Measurements from ENCODE around the gene ANKRD44.

Gene ANKRD44

DNA sequence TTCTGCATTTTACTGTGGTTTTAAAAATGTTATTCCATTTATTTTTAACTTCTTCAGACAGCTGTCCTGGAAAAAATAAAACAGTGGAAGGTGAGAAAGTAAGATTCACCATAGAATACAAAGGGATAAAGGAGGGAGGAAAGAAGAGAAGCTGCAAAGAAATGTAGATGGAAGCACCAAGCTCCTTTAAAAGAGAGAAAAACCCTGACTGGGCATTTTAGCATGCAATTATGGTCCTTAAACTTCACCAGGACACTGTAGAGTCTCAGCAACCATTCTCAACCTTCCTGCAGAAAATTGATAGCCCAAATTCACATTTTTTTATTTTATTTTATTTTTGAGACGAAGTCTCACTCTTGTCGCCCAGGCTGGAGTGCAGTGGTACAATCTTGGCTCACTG is 11.6 kb upstream of the ANKRD44 start:
- no peak for DNase-seq (ENCODE audit: low read depth)

DNA sequence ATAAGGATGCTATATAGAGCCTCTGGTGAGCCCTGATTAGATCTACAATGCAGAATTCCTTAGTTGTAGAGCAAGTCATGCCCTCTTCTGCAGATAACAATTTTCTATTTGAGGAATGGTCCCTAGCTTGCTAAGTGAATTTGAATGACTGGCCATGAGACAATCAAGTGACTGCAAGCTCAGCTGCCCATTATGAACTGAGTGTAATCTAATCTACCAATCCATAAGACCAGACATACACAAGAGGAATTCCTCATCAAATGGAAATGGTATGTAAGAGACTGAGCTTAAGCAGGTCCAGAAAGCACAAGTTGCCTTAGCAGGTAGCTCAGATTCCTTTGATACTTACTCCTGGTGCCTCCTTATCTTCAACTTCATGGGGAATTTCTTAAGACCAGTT is 4.8 kb upstream of the ANKRD44 start:
- DNase-seq (ENCODE audit: low read depth) = no peak

DNA sequence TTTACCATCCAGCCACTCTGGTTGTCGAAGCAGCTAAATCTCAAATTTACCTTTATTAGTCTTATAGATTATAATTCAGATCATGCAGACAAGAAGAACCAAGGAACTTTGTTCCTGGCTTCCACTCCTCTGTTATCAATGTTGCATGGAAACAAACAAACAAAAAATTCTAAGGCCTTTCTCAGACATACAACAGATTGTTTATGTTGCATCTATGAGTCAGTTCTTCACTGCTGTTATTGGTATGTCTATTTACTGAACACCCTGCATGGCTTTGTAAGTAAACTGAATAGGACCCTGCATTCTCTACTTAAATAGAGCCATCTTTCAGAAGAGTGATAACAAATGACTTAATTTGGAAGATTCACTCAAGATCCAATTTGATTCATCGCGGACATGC is 1.6 kb upstream of the ANKRD44 start:
- no peak for DNase-seq (ENCODE audit: low read depth)

DNA sequence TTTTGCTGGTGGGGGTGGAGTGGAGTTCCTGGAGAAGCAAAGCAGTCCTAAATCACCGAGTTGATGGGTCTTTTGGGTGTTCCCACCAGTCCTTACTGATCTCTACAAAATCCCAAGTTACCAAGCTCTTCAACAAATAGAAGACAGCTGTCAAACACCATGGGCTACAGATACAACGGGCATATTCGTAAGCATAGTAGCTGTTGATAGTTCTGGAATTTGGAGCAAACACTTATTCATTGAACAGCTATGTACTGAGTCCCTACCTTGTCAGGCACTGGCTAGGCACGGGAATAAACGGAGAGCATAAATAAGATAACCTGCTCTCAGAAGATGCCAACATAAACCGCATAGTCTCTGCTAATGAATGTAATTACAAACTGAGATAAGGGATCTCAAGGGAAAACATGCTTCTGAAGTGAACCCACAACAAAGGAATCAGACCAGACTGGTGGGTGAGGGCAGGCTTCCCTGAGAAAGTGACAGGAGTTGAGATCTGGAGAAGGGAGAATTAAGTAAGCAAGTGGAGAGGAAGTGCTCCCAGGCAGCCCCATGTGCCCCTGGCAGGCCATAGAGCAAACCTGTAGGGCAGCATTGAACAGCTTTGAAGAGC is 947 bp upstream of the ANKRD44 start:
- DNase-seq (ENCODE audit: low read depth) = no peak

DNA sequence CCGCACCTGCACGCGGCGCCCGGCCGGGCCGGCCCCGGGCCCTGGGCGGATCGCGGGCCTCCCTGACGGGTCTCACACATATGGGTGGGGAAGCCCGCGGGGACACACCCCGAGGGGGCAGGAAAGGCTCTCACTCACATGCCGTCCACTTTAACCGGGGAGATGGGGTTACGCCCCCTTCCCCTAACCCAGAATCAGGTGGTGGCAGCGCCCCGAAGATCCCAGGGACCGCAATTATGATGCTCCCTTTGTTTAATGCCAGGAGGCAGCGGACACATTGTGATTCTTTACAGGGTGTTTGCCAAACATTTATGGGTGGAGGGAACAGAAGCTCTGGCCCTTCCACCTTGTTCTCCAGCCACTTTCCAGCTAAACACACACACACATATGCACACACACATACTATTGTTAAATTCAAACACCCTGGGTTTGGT is 424 bp upstream of the ANKRD44 start:
- no peak for DNase-seq (ENCODE audit: low read depth)

DNA sequence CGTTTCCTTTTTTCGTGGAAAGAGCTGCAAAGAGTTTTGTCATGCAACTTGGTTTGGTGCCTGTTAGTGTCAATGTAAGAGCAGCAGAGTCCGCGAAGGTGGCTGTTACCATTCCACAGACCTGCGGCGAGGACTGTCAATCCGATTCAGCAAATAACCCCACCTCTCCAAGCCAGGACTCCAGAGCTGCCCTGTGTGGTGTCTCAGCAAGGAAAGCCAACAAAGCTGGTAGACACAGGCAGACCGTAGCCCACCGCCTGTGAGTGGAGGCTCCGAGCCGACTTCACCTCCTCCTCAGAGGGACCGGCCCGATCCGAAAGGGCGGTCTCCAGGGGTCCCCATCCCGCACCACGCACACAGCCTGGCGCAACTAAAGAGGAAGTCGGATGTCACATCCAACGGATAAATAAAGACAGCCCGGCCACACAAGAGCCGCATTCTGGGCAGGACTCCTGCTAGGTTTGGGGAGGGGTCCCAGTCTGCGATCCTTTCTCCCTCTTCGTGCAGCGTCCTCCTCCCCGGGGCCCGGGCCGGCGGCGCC is 819 bp downstream of the ANKRD44 start:
- DNase-seq (ENCODE audit: low read depth) = no peak

DNA sequence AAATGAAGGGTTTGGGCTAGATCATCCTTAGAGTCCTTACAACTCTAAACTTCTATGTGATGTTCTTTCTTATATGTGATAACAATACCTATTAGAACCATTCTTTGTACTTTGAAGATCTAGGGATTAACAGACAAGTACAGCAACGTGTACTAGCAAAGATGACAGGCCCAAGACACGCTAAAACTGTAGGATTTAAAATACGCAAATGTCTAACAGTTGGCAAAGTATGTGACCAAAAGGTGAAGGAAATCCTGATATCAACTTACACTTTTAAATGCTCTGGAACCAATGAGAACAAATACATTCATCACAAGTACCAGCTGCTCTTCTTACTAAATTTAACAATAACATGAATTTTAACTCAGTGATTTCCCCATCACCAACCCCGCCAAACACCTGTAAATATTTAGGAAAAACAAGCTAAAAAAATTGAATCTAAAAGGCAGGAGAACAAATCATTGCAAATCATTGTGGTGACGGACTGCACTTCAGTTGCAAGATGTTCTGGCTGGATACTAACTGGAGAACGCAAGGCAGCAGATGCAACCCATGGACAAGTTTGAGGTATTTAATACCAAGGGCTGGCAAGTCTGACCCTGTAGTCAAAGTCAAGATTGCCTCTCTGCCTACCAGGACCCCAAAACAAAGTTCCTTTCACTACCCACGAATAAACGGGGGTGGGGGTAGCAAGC is 1.4 kb downstream of the ANKRD44 start:
- no peak for DNase-seq (ENCODE audit: low read depth)

DNA sequence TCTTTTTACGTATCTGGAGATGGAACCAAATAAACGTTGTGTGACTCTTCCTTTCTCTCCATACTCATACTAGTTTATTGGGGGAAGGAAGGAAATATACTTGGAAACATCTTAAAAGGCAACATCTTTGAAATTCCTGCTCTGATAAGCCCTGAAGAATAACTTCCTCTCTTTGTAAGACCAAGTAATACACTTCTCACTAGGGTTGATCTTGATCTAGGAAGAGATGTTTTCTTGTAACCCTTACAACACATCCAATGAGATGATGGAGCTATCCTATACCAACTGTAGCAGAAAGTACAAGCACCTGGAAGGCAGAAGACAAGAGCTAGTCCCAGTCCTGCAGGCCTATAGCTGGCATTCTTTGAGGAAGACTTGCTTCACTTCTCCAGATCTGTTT is 2.0 kb downstream of the ANKRD44 start:
- no peak for DNase-seq (ENCODE audit: low read depth)

DNA sequence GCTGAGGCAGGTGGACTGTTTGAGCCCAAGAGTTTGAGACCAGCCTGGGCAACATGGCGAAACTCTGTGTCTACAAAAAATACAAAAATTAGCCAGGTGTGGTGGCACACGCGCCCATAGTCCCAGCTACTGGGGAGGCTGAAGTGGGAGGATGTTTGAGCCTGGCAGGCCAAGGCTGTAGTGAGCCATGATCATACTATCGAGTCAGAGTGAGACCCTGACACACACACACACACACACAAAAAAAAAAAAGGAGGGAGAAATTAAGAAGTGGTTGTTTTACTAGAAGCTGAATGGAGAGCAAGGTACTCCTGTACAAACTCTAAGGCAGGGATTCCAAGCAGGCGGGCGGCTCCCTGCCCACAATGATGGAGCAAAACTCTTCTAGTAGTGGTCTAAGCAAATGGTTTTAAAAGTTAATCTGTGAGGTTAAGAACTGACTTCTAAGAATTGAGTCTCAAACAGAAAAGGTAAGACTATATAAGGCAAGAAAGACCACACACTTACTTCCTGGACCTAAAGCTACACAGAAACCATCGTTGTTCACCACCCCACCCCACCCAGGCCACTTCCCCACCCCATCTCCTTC is 2.6 kb downstream of the ANKRD44 start:
- DNase-seq (ENCODE audit: low read depth) = no peak

DNA sequence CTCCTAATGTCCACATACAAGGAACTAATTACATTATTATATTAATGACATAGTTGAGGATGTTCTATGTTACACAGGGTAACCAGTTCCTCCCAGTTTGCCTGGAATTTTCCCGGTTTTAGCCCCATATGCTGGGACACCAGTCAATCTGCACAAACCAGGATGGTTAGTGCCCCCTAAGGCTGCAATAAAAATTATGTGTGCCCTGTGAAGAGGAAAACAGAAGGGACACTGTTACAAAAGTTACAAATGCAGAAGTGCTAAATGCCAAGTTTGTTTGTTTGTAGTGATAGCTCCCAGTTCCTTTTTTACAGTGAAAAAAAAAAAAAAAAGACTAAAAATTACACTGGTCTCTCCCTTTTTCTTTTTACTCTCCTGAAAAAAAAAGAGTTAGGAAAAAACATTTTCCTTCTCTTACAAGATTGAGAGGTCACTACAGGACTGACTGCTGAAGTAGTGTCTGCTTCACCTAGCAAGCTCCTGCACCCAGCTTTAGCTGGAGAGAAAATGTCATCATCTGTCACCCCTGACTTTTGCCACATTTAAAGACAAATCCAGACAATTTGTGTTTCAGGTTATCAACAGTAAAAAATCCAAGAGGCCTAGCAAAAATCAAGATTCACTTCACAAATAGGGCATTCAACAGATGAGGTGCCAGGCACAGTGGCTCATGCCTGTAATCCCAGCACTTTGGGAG is 3.2 kb downstream of the ANKRD44 start:
- DNase-seq (ENCODE audit: low read depth) = no peak

DNA sequence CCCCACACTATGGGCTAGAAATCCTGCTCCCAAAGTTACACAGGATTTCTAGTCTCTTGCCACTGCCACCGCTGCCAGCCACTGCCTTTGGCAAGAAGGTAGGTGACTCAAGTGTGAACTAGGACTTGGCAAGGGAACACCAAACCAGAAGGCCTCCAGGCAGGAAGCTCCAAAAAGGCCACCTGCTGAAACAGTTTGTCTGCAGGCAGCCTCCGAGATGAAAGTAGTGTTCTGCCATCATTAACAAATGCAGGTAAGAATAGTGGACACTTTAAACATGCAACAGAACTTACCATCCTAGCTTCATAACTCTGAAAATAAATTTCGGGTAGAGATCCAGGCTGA is 3.9 kb downstream of the ANKRD44 start:
- DNase-seq (ENCODE audit: low read depth) = no peak

DNA sequence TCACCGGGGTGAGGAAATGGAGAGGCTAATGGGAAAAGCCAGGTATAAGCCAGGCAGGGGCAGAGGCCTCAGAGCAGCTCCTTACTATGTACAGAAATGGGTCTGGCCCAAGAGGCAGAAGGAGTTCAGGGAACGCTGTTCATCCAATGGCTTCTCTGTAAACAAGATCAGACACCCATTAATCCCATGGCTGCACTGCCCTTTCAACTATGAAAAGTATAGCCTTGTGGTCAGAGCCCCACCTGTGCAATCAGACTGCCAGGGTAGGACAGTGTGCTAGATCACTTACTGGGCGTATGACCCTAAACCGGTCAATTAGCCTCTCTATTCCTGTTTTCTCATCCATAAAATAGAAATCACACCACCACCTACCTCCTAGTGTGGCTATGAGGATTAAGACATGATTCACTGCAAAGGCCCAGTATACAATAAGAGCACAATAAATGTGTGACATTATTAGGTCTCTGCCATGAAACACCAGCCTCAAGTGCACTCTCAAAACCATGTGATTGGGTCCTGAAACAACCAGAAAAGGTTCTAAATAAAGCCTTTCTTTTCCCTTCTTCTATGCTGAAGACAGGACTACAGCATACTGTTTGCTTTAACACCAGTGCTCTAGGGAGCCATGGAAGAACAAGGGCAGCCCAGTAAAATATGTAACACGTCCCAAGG is 4.4 kb downstream of the ANKRD44 start:
- no peak for DNase-seq (ENCODE audit: low read depth)

DNA sequence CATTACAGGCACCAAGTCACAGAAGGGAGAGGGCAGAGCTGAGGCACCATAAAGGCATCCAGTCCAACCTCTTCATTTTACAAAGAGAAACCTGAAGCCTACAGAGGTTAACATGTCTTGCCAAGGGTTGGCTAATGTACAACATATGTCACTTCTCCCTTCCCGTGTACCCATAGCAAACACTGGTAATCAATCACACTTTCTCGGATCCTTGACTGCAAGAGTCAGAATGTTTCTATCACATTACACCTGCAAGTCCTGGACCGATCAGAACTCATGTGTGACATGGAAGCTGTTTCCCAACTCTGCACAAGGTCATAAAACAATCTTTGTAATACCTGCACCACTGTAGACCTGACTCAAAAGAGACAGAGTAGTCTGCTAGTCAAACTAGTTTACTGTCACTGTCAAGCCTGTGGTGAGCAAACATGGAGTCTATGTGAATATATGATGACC is 6.0 kb downstream of the ANKRD44 start:
- no peak for DNase-seq (ENCODE audit: low read depth)

DNA sequence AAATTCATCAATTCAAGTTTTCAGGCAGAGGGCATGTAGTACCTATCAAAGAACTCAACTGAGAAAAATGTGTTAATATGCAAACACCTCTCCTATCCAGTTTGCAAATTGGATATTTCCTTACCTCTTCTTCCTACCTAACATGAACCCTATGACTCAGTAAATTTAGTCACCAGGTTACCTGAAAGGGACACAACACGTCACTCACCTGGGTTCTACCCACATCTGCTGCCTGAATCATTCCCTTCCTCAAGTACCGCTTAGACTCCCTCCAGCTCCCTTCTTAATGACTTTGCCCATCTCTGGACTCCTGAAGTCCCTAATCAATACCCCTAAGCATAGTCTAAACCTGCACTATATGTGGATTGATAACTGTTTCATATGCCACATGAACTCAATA is 10.4 kb downstream of the ANKRD44 start:
- DNase-seq (ENCODE audit: low read depth) = no peak

DNA sequence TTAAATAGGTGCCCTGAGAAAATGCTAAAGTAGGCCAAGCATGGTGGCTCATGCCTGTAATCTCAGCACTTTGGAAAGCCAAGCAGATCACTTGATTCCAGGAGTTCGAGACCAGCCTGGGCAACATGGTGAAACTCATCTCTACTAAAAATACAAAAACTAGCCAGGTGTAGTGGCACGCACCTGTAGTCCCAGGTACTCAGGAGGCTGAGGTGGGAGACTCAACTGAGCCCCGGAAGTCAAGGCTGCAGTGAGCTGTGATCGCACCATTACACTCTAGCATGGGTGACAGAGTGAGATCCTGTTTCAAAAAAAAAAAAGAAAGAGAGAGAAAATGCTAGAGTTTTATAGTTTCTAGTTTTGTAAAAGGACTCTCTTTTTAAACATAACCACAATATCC is 12.0 kb downstream of the ANKRD44 start:
- DNase-seq (ENCODE audit: low read depth) = no peak

DNA sequence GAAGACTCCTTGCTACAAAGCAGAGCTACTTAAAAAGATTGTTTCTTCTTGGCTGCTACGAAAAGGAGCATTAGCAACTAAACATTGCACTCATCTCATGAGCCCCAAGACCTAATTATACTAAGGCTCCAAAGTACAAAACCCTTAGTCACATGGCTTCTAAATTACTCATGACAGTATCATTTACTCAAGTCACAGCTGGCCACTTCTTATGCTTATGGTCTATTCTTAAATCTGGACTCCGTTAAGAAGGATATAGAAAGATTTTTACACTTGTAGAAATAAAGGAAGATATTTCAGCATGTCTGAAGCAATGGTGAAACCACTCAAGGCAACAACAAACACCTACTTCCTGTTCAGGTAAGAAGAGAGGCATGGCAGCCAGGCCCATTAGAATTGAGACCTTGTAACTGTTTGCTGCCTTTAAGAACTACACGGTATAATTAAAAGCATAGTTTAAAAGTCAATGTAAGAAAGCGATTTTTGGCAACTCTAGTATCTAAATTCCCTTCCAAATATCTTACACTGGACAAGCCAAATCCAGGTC is 12.7 kb downstream of the ANKRD44 start:
- no peak for DNase-seq (ENCODE audit: low read depth)

DNA sequence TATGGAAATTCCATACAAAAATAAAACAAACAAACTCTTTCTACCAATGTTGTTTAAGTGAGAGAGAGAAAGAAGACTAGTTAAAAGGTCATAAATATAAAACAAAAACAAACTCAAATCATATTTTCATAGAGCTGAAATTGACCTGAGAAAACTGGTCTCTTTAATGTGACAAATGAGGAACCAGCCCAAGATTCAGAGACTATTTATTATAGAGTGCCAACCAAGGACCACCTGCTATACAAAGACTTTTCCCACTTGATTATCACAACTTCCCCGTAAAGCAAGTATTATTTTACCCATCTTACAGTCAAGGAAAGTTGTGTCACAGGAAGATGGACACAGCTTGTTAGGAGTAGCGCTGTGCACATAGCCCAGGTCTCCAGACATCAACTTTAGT is 13.3 kb downstream of the ANKRD44 start:
- no peak for DNase-seq (ENCODE audit: low read depth)

DNA sequence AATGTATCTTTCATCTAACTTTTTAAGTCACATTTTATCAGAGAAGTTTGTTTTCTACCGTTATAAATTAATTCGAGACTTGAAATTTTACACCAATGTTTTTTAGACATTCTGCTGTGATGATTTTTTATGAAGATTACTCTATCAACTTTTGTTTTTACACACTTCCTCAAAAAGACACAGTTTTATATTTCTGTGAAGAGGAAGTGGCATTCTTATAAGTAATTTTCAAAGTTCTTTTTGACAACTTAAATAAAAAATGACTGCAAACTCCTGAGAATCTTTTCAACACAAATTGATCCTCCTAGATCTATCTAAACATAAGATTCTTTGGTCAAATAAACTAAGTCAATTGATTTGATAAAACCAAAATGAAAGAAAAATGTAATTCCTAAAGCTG is 13.7 kb downstream of the ANKRD44 start:
- no peak for DNase-seq (ENCODE audit: low read depth)

DNA sequence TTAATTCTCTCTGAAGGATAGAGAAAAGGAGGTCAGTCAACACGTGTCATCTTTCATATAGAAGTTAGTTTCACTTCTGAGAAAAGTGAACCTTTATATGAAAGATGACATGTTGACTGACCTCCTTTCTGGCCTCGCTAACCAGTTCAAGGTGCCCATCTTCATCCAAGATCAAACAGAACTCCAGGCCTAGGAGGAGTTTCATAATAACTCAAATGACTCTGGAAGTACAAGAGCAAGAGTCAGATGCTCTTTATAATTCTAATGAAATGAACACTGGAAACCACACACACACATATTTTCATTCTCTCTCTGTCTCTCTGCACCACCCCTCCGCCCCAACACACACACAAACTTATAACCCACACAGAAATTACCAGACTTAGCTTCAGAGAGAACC is 16.3 kb downstream of the ANKRD44 start:
- DNase-seq (ENCODE audit: low read depth) = no peak

DNA sequence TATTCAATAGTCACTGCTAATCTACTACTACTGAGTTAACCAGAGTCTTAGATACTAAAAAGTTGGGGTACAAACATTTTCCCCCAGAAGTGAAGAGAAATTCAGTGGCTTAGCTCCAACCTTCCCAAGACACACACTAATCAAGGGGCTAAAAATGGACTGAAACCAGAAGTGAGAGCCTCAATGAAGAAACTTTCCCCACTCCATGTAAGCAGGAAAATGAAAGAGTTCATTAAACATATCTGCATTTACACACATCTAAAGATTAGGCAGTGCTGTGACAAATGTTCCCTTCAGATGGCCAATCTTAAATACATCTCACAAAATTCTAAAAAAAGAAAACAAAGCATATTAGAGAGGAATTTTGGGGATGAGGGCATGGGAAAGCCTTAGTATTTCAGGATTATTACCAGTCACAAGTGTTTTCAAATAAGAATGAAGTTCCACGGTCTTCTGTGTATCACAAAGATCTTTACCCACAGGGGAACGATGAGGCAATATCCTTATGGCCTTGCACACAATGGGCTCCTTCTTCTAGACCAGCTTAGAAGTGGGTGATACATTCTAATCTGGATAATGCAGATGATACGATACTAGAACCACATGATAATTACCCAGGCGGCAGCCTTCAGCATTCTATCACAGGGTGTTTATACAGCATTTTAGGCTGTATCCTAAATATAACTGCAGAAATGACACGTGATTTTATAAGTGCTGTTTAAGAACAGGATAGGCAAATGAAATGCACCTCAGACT is 17.1 kb downstream of the ANKRD44 start:
- DNase-seq (ENCODE audit: low read depth) = no peak

DNA sequence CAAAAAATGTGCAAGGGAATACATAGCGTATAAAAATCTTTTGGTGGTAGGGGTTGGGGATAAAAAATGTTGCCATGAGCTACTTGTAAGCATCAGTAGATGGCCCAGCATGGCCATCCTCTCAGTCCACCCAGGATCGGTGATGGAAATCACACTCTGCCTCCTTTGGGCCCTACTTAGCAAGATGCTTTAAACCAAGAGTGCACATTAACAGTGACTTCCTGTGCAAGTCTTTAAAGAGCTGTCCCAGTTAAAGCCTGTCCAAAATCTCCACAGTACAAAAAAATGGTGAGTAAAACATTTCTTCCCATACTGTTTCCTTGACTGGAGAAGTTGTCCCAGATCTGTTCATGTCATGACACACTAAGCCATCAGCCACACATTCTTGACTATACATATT is 18.0 kb downstream of the ANKRD44 start:
- DNase-seq (ENCODE audit: low read depth) = no peak

All from EH (cell line).